ENCODE data around the gene KCNA1.

GRCh38 chr12:4881266-4882064 lies 28.2 kb upstream of the KCNA1 start:
- no peak for TF ChIP-seq CTCF (conservative IDR thresholded peaks at IDR 0.05 in 1 of 2, IDR thresholded peaks at IDR 0.05 in 1 of 2; ENCODE audit: extremely low read depth in 1 of 2, insufficient read depth in 1 of 2, low read depth in 1 of 2, low read length in 2 of 2)
- TF ChIP-seq EZH2 (IDR thresholded peaks at IDR 0.05; ENCODE audit: borderline replicate concordance, low read length): no peak

Data from mammary epithelial cell (primary cell).